SK-N-SH (cell line): ENCODE results near the gene DCAF17.
A peak's percentile ranks its signal among the peaks of the same experiment; 100 is the strongest.

Experiments
- CHD2 ChIP-seq: fragments of 150-350 bp; IDR thresholded peaks from 2 replicates; pipeline ENCODE4 v1.6.1; 2018; ENCODE audit warnings: low read length; ENCODE audit not compliant: partially characterized antibody
- EZH2phosphoT487 ChIP-seq: fragments of 200-600 bp; sonication (generic); IDR thresholded peaks from 2 replicates; pipeline ENCODE4 v1.6.1; 2017; ENCODE audit warnings: low read depth, mixed run types, mild to moderate bottlenecking, antibody characterized with exemption, moderate library complexity, borderline replicate concordance
- GATA2 ChIP-seq: sonication (generic); formaldehyde crosslinking; IDR thresholded peaks from 2 replicates; pipeline ENCODE4 v1.5.0; 2020; ENCODE audit warnings: mild to moderate bottlenecking, missing genetic modification reagents
- JUND ChIP-seq: IDR thresholded peaks from 2 replicates; pipeline ENCODE4 v1.4.0; 2012
- MXI1 ChIP-seq: IDR thresholded peaks from 2 replicates; pipeline ENCODE4 v1.6.1; 2012; ENCODE audit warnings: mild to moderate bottlenecking, low read depth, low read length, improper control_type of control experiment
- NRF1 ChIP-seq: IDR thresholded peaks from 2 replicates; pipeline ENCODE4 v1.6.1; 2012; ENCODE audit warnings: low read depth, mild to moderate bottlenecking, low read length
- POLR2AphosphoS5 ChIP-seq: IDR thresholded peaks from 2 replicates; pipeline ENCODE4 v1.6.1; 2012; ENCODE audit warnings: low read depth, low read length
- RAD21 ChIP-seq: IDR thresholded peaks from 2 replicates; pipeline ENCODE4 v1.6.1; 2012; ENCODE audit warnings: mild to moderate bottlenecking, low read length
- TF ChIP-seq, protein P1 (sequence below): IDR thresholded peaks from 2 replicates; pipeline ENCODE4 v1.4.0; 2012; ENCODE audit warnings: low read depth
- TF ChIP-seq, protein P2 (sequence below): fragments of 200-600 bp; sonication (generic); IDR thresholded peaks from 2 replicates; pipeline ENCODE4 v1.6.1; 2017; ENCODE audit warnings: antibody characterized with exemption, mild to moderate bottlenecking, moderate library complexity
- TF ChIP-seq, protein P3 (sequence below): IDR thresholded peaks from 2 replicates; pipeline ENCODE4 v1.6.1; 2012; ENCODE audit warnings: mild to moderate bottlenecking, low read depth, low read length, moderate library complexity
- TF ChIP-seq, protein P4 (sequence below): IDR thresholded peaks from 2 replicates; pipeline ENCODE4 v1.4.0; 2012; ENCODE audit warnings: low read depth, borderline replicate concordance

GRCh38 chr2:171434013-171434989 lies at the start of gene DCAF17:
- TF ChIP-seq, protein P1, sequence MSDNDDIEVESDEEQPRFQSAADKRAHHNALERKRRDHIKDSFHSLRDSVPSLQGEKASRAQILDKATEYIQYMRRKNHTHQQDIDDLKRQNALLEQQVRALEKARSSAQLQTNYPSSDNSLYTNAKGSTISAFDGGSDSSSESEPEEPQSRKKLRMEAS = peak; percentile 86
- TF ChIP-seq CHD2 (peak; percentile 94), RAD21 (no peak), JUND (no peak), GATA2 (CRISPR knock-in tag) (no peak), EZH2phosphoT487 (no peak), NRF1 (peak; percentile 68), MXI1 (peak; percentile 60), POLR2AphosphoS5 (no peak; the same call in 1 of the 2 replicates)
- TF ChIP-seq, protein P2, sequence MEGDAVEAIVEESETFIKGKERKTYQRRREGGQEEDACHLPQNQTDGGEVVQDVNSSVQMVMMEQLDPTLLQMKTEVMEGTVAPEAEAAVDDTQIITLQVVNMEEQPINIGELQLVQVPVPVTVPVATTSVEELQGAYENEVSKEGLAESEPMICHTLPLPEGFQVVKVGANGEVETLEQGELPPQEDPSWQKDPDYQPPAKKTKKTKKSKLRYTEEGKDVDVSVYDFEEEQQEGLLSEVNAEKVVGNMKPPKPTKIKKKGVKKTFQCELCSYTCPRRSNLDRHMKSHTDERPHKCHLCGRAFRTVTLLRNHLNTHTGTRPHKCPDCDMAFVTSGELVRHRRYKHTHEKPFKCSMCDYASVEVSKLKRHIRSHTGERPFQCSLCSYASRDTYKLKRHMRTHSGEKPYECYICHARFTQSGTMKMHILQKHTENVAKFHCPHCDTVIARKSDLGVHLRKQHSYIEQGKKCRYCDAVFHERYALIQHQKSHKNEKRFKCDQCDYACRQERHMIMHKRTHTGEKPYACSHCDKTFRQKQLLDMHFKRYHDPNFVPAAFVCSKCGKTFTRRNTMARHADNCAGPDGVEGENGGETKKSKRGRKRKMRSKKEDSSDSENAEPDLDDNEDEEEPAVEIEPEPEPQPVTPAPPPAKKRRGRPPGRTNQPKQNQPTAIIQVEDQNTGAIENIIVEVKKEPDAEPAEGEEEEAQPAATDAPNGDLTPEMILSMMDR = no peak
- TF ChIP-seq, protein P3, sequence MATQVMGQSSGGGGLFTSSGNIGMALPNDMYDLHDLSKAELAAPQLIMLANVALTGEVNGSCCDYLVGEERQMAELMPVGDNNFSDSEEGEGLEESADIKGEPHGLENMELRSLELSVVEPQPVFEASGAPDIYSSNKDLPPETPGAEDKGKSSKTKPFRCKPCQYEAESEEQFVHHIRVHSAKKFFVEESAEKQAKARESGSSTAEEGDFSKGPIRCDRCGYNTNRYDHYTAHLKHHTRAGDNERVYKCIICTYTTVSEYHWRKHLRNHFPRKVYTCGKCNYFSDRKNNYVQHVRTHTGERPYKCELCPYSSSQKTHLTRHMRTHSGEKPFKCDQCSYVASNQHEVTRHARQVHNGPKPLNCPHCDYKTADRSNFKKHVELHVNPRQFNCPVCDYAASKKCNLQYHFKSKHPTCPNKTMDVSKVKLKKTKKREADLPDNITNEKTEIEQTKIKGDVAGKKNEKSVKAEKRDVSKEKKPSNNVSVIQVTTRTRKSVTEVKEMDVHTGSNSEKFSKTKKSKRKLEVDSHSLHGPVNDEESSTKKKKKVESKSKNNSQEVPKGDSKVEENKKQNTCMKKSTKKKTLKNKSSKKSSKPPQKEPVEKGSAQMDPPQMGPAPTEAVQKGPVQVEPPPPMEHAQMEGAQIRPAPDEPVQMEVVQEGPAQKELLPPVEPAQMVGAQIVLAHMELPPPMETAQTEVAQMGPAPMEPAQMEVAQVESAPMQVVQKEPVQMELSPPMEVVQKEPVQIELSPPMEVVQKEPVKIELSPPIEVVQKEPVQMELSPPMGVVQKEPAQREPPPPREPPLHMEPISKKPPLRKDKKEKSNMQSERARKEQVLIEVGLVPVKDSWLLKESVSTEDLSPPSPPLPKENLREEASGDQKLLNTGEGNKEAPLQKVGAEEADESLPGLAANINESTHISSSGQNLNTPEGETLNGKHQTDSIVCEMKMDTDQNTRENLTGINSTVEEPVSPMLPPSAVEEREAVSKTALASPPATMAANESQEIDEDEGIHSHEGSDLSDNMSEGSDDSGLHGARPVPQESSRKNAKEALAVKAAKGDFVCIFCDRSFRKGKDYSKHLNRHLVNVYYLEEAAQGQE = no peak
- TF ChIP-seq, protein P4, sequence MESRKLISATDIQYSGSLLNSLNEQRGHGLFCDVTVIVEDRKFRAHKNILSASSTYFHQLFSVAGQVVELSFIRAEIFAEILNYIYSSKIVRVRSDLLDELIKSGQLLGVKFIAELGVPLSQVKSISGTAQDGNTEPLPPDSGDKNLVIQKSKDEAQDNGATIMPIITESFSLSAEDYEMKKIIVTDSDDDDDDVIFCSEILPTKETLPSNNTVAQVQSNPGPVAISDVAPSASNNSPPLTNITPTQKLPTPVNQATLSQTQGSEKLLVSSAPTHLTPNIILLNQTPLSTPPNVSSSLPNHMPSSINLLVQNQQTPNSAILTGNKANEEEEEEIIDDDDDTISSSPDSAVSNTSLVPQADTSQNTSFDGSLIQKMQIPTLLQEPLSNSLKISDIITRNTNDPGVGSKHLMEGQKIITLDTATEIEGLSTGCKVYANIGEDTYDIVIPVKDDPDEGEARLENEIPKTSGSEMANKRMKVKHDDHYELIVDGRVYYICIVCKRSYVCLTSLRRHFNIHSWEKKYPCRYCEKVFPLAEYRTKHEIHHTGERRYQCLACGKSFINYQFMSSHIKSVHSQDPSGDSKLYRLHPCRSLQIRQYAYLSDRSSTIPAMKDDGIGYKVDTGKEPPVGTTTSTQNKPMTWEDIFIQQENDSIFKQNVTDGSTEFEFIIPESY = peak; percentile 79
